ENCODE results near the gene PRXL2A.

PRXL2A gene

GRCh38 chr10:80465451-80465835 lies 57.1 kb downstream of the PRXL2A start:
- TF ChIP-seq, protein P1, sequence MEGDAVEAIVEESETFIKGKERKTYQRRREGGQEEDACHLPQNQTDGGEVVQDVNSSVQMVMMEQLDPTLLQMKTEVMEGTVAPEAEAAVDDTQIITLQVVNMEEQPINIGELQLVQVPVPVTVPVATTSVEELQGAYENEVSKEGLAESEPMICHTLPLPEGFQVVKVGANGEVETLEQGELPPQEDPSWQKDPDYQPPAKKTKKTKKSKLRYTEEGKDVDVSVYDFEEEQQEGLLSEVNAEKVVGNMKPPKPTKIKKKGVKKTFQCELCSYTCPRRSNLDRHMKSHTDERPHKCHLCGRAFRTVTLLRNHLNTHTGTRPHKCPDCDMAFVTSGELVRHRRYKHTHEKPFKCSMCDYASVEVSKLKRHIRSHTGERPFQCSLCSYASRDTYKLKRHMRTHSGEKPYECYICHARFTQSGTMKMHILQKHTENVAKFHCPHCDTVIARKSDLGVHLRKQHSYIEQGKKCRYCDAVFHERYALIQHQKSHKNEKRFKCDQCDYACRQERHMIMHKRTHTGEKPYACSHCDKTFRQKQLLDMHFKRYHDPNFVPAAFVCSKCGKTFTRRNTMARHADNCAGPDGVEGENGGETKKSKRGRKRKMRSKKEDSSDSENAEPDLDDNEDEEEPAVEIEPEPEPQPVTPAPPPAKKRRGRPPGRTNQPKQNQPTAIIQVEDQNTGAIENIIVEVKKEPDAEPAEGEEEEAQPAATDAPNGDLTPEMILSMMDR (IDR thresholded peaks at IDR 0.05) = no peak

- TF ChIP-seq, protein P1 (IDR thresholded peaks at IDR 0.05) = no peak
These were observed 57.7 kb downstream of the PRXL2A start for GRCh38 chr10:80465839-80466590.

DNA sequence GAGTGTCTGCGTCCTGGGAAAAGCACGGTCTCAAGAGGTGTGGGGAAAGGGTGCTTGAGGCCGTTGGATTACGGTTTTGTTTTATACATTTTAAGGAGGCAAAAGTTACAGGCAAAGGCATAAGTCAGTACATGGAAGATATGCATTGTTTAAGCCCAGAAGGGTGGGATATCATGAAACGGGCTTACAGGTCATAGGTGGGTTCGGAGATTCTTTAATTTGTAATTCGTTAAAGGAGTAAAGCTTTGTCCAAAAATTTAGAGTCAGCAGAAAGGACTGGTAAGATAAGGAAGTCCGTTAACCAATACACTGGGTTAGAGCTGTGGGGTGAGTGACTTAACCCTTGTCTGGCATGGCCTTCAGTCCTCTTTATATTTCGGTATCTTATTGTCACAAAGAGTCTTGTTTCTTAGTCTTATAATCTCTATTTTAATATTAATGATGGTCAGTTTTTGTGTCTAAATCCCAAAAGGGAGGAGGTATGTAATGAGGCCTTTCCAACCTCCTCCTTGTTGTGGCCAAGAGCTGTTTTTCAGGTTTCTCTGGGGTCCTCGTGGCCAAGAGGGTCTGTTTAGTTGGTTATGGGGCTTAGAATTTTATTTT lies 58.5 kb downstream of the PRXL2A start:
- TF ChIP-seq, protein P1 (IDR thresholded peaks at IDR 0.05) = no peak

GRCh38 chr10:80468002-80468401 lies 59.7 kb downstream of the PRXL2A start:
- TF ChIP-seq, protein P1 (IDR thresholded peaks at IDR 0.05) = no peak

- TF ChIP-seq, protein P1 (IDR thresholded peaks at IDR 0.05) = no peak
These were observed 60.6 kb downstream of the PRXL2A start for GRCh38 chr10:80468806-80469421.

DNA sequence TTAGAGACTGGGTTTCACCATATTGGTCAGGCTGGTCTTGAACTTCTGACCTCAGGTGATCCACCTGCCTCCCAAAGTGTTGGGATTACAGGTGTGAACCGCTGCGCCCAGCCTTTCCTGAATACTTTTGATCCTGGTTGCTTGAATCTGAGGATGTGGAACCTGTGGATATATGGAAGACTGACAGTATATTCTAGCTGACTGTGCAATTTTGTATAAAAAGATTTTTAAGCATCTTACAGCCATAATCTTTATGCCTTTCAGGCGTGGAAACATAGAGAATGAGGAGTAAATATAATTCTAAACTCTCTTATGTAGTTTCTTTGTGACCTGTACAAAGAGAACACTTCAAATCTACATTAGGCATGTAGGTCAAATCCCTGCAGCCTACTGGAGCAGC lies 61.9 kb downstream of the PRXL2A start:
- TF ChIP-seq, protein P1 (IDR thresholded peaks at IDR 0.05) = no peak

GRCh38 chr10:80471001-80471400 lies 62.6 kb downstream of the PRXL2A start:
- TF ChIP-seq, protein P1 (IDR thresholded peaks at IDR 0.05) = no peak
